DOHH2 (cell line): ENCODE measurements around the gene PREX1.

Source experiments
- H3F3A ChIP-seq: fragments of 200-600 bp; sonication (generic), shearing (Covaris generic); 2 replicates; pipeline ENCODE4 v1.6.0; 2016; ENCODE audit warnings: antibody characterized with exemption, mild to moderate bottlenecking; ENCODE audit not compliant: control insufficient read depth, insufficient read depth
- H3K27ac ChIP-seq: fragments of 200-600 bp; sonication (generic); 2 replicates; pipeline ENCODE4 v1.5.1; 2014; ENCODE audit warnings: low read depth, mild to moderate bottlenecking, low read length, moderate library complexity
- H3K27me3 ChIP-seq: fragments of 200-600 bp; sonication (generic); 2 replicates; pipeline ENCODE4 v1.6.1; 2014; ENCODE audit warnings: mild to moderate bottlenecking, low read length, mixed read lengths; ENCODE audit not compliant: control insufficient read depth
- H3K36me3 ChIP-seq: fragments of 200-600 bp; sonication (generic); 2 replicates; pipeline ENCODE4 v1.6.1; 2014; ENCODE audit warnings: mild to moderate bottlenecking, low read length, moderate library complexity, mixed read lengths; ENCODE audit not compliant: control insufficient read depth
- H3K4me1 ChIP-seq: fragments of 200-600 bp; sonication (generic); 2 replicates; pipeline ENCODE4 v1.6.1; 2014; ENCODE audit warnings: mild to moderate bottlenecking, low read length, mixed read lengths; ENCODE audit not compliant: control insufficient read depth
- H3K4me2 ChIP-seq: fragments of 200-600 bp; sonication (generic); 2 replicates; pipeline ENCODE4 v1.6.0; 2014; ENCODE audit warnings: mild to moderate bottlenecking, low read length, moderate library complexity
- H3K4me3 ChIP-seq: fragments of 200-600 bp; sonication (generic); 2 replicates; pipeline ENCODE4 v1.5.1; 2014; ENCODE audit warnings: mild to moderate bottlenecking, low read length, mixed read lengths
- H3K79me2 ChIP-seq: fragments of 200-600 bp; sonication (generic); 2 replicates; pipeline ENCODE4 v1.6.1; 2014; ENCODE audit warnings: mild to moderate bottlenecking, low read length, mixed read lengths; ENCODE audit not compliant: control insufficient read depth
- H3K9me2 ChIP-seq: fragments of 200-600 bp; sonication (generic); replicated peaks from 2 replicates; pipeline ENCODE4 v1.6.1; 2014; ENCODE audit warnings: mild to moderate bottlenecking, low read length, mixed read lengths; ENCODE audit not compliant: control insufficient read depth
- H3K9me3 ChIP-seq: fragments of 200-600 bp; sonication (generic); 2 replicates; pipeline ENCODE4 v1.6.1; 2014; ENCODE audit warnings: antibody characterized with exemption, low read length, mixed read lengths; ENCODE audit not compliant: control insufficient read depth, insufficient read depth
- H4K20me1 ChIP-seq: fragments of 200-600 bp; sonication (generic); 2 replicates; pipeline ENCODE4 v1.6.0; 2014; ENCODE audit warnings: low read depth, mild to moderate bottlenecking, antibody characterized with exemption, low read length, moderate library complexity; ENCODE audit not compliant: control insufficient read depth, insufficient read depth
- EZH2phosphoT487 ChIP-seq: fragments of 200-600 bp; sonication (generic); IDR thresholded peaks from 2 replicates; pipeline ENCODE4 v1.6.1; 2017; ENCODE audit warnings: borderline replicate concordance, mild to moderate bottlenecking, antibody characterized with exemption, low read length, moderate library complexity, mixed read lengths
- TF ChIP-seq, protein P1 (sequence below): fragments of 200-600 bp; sonication (generic); IDR thresholded peaks from one replicate; pipeline ENCODE4 v1.5.1; 2014; ENCODE audit warnings: antibody characterized with exemption, mild to moderate bottlenecking, low read depth, low read length; ENCODE audit not compliant: poor library complexity, severe bottlenecking

PREX1 gene

DNA sequence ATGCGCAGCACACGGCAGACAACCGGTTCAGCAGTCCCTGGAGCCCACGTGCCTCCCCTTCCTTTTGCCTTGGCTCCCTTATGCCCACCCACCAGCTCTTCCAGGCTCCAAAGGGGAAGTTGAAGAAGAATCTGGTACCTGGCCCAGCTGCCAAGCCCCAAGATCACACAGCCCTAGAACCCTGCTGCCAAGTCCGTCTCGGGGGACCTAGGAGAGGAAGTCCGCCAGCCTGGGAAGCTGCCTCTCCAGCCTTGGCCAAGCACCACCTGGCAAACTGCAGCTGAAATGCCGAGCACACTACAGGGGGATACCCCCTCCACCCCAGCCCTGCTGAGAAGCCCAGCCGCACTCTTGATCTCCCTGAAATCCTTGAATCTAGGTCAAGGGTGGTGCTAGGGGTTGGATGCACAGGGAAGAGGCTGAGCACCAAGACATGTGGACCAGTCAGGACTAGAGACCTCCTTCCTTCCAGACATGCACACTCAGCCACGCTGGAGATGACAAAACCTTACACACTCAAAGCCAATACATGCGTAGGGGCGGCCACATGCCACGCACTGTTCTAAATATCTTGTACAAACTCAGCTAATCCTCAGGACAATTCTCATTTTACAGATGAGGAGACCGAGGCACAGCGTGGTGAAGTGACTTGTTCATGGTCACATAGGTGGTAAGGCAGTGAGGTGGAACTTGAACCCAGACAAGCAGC lies 124.1 kb downstream of the PREX1 start:
- Histone ChIP-seq H3K27ac (no peak overlapping the region), H3K9me2 (no peaks in the 10 kb centered on the region), H3K4me1 (no peaks in the 10 kb centered on the region), H3K4me2 (no peak overlapping the region), H4K20me1 (no peaks in the 10 kb centered on the region), H3K36me3 (no peaks in the 10 kb centered on the region), H3K4me3 (no peak overlapping the region), H3K9me3 (no peaks in the 10 kb centered on the region), H3F3A (no peaks in the 10 kb centered on the region), H3K27me3 (no peaks in the 10 kb centered on the region), H3K79me2 (no peaks in the 10 kb centered on the region)
- no peak for TF ChIP-seq EZH2phosphoT487
- TF ChIP-seq, protein P1, sequence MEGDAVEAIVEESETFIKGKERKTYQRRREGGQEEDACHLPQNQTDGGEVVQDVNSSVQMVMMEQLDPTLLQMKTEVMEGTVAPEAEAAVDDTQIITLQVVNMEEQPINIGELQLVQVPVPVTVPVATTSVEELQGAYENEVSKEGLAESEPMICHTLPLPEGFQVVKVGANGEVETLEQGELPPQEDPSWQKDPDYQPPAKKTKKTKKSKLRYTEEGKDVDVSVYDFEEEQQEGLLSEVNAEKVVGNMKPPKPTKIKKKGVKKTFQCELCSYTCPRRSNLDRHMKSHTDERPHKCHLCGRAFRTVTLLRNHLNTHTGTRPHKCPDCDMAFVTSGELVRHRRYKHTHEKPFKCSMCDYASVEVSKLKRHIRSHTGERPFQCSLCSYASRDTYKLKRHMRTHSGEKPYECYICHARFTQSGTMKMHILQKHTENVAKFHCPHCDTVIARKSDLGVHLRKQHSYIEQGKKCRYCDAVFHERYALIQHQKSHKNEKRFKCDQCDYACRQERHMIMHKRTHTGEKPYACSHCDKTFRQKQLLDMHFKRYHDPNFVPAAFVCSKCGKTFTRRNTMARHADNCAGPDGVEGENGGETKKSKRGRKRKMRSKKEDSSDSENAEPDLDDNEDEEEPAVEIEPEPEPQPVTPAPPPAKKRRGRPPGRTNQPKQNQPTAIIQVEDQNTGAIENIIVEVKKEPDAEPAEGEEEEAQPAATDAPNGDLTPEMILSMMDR: no peak

DNA sequence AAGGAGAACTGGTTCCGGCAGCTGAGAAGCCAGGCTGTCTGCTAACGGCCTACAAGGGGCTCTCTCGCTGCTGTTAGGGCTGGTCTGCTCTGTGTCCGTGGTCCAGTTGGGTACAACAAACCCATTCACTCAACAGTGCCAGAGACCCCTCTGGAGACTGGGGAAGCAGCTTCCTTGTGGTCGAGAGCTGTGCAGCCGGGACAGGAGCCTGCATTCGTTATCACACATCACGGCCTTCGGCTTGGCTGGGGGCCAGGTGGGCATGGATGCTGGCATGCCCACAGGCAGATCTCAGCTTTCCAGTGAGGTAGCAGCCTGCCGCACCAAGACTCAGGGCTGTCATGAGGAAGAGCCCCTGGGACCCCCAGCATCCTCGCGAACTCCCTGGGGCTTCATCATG lies 124.7 kb downstream of the PREX1 start:
- Histone ChIP-seq H3K27ac (no peak overlapping the region), H3K79me2 (no peaks in the 10 kb centered on the region), H3K4me2 (no peak overlapping the region)

DNA sequence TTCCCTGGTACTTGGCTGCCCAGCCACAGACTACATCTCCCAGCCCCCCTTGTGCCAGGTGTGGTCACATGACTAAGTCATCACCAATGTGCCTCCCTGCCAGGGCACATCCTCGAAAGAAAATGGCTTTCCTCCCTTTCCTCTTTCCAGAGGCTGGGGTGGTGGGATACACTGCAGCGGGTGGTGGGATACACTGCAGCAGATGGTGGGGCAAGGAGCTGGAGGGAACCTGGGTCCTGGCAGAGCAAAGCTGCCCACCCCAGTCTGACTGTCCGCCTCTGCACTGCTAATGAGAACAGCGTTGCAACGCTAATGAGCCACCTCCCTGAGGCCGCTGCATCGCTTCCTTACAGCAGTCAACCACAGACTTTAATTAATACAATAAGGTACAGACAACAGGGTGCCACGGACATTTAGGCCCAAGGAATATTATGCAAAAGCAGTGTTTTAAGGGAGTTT lies 125.3 kb downstream of the PREX1 start:
- Histone ChIP-seq H3K9me2 (no peaks in the 10 kb centered on the region), H3K4me2 (no peak overlapping the region), H3K4me1 (no peaks in the 10 kb centered on the region), H3F3A (no peaks in the 10 kb centered on the region), H3K27me3 (no peaks in the 10 kb centered on the region), H3K36me3 (no peaks in the 10 kb centered on the region), H4K20me1 (no peaks in the 10 kb centered on the region), H3K9me3 (no peaks in the 10 kb centered on the region), H3K27ac (no peak overlapping the region), H3K4me3 (no peak overlapping the region), H3K79me2 (no peaks in the 10 kb centered on the region)
- TF ChIP-seq EZH2phosphoT487: no peak
- TF ChIP-seq, protein P1: no peak

More for the DNA sequence above, 124.7 kb downstream of the PREX1 start:
- no peaks in the 10 kb centered on the region for H3F3A ChIP-seq
- H3K4me3 ChIP-seq: no peak overlapping the region
- no peaks in the 10 kb centered on the region for H3K36me3 ChIP-seq
- H3K9me3 ChIP-seq: no peaks in the 10 kb centered on the region
- no peaks in the 10 kb centered on the region for H3K4me1 ChIP-seq
- H3K27me3 ChIP-seq: no peaks in the 10 kb centered on the region
- H4K20me1 ChIP-seq: no peaks in the 10 kb centered on the region
- TF ChIP-seq, protein P1: no peak
- no peak for TF ChIP-seq EZH2phosphoT487
- no peaks in the 10 kb centered on the region for H3K9me2 ChIP-seq
